Activated CD4-positive, alpha-beta memory T cell treated with anti-CD3 and anti-CD28 coated beads, Interleukin-2, amount 10 ng/mL, durations not matched to agents 7 days and 5 days (primary cell): ENCODE data around the gene C22orf39. TPM values are rescaled to one million over a fixed set of nuclear protein-coding genes. Genes with fewer than 3 reads are reported as not detected.
"Not testable (repeated sequence)": the region's sequence is repeated elsewhere in the genome, so short reads cannot be mapped to it uniquely, and the experiment has no call there.

ENCODE experiments used
- CTCF ChIA-PET: fragments of 350-600 bp; sonication (Branson Sonifier 250); formaldehyde crosslinking; loops from one replicate; lab custom pipeline; 2021; ENCODE audit warnings: antibody characterized with exemption, inconsistent platforms; lab: Charles Lee
- POLR2A ChIA-PET: fragments of 350-600 bp; sonication (Branson Sonifier 250); formaldehyde crosslinking; loops from one replicate; lab custom pipeline; 2021; ENCODE audit warnings: antibody characterized with exemption; lab: Charles Lee
- DNase-seq: peaks from one replicate; pipeline ENCODE4 v3.0.0-alpha.2; 2020
- H3K27ac Mint-ChIP-seq: one replicate; pipeline ENCODE4 v1.8.0; 2021; ENCODE audit warnings: mild to moderate bottlenecking, mixed read lengths
- H3K27me3 Mint-ChIP-seq: one replicate; pipeline ENCODE4 v1.8.0; 2021; ENCODE audit warnings: mixed read lengths
- H3K36me3 Mint-ChIP-seq: one replicate; pipeline ENCODE4 v1.8.0; 2021; ENCODE audit warnings: low read depth, mixed read lengths
- H3K4me1 Mint-ChIP-seq: one replicate; pipeline ENCODE4 v1.8.0; 2021; ENCODE audit warnings: mixed read lengths
- H3K4me3 Mint-ChIP-seq: one replicate; pipeline ENCODE4 v1.8.0; 2021; ENCODE audit warnings: mild to moderate bottlenecking, mixed read lengths
- H3K9me3 Mint-ChIP-seq: one replicate; pipeline ENCODE4 v1.8.0; 2021; ENCODE audit warnings: mixed read lengths
- total RNA-seq, 2 experiments: library from RNA; stranded (reverse); gene quantifications; one replicate each; pipeline ENCODE4 v1.2.3, GENCODE V29; 2021

Gene C22orf39
- total RNA-seq, 2 experiments from 2014 or later: 31.8 to 32.9 TPM

DNA sequence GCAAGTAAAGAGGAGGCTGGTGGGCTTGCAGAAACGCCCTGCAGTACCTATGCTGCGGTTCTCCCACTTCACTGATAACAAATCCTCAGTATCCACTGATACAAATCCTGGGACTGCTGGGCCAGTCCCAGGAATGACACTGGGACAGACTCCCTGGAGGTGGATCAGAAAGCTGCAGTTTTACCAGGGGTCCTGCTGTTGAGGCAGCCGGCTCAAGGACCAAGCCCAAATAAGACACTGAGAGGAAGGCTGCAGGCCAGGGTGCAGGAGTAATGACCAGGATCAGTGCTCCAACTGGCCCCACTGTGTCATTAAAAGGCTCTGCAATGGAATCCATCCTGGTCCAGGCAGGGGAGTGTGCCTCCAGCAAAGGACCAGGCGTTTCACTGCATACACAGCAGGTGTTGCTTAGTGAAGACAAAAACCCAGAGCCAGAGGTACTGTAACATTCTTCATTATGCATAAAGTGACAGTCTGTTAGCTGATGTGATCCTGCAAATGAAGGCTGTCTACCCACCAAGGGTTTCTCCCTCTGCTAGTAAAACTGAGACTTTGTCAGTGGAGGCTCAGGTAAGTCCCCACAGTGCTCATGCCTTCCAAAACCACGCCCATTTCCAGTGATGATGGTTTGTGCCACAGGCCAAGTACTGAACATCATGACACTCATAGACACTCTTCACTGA is 1.4 kb upstream of the C22orf39 start:
- POLR2A ChIA-PET: interaction anchor here (2.0 to 6.6 kb wide), 3 partner anchors 12 to 30 kb away, joined by 4 to 113 read pairs (median 45); partner anchors contain the start of genes CDC45, HIRA, MRPL40 and UFD1
- H3K4me1 Mint-ChIP-seq: peaks cover 37% of the 10 kb centered on the region
- peaks cover 42% of the 10 kb centered on the region for H3K36me3 Mint-ChIP-seq

DNA sequence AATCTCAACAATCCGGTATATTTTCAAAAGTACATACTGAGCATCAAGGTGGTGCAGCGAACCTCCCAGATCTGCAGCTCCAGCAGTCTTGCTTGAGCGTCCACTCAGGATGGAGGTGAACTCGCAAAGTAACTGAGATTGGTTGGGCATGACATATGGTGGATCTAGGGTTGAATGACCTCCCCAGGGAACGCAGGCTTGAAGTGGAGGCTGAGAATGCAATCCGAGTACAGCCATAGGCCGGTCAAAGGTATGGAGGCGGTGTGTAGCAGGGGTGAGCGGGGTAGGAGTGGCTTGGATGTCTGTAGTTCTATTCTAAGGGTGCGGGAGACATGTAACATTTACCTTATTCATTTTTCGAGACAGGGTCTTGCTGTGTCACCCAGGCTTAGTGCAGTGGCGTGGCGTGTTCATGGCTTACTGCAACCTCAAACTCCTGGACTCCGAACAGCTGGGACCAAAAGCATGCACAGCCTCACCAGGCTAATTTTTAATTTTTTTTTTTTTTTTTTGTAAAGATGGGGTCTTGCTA is 631 bp upstream of the C22orf39 start:
- Mint-ChIP-seq H3K27me3 (no peaks in the 10 kb centered on the region), H3K9me3 (no peaks in the 10 kb centered on the region), H3K4me3 (peak overlapping the region; percentile 80), H3K27ac (peak overlapping the region; percentile 82), H3K4me1 (peaks cover 37% of the 10 kb centered on the region), H3K36me3 (peaks cover 42% of the 10 kb centered on the region)
- CTCF ChIA-PET: interaction anchor here (1.4 kb wide), 1 partner anchor 29 kb away, joined by 4 read pairs; no protein-coding TSS in a partner anchor
- DNase-seq: peak; percentile 33
- POLR2A ChIA-PET: interaction anchor here (1.0 to 6.6 kb wide), 7 partner anchors 10 to 150 kb away, joined by 3 to 113 read pairs (median 9); partner anchors contain the start of genes CDC45, HIRA, MRPL40 and UFD1

More for the DNA sequence above, 1.4 kb upstream of the C22orf39 start:
- H3K27ac Mint-ChIP-seq: peak overlapping the region; percentile 47
- CTCF ChIA-PET: interaction anchor here (1.4 kb wide), 1 partner anchor 29 kb away, joined by 4 read pairs; no protein-coding TSS in a partner anchor
- no peaks in the 10 kb centered on the region for H3K9me3 Mint-ChIP-seq
- H3K4me3 Mint-ChIP-seq: peak overlapping the region; percentile 80
- H3K27me3 Mint-ChIP-seq: no peaks in the 10 kb centered on the region
- peak; percentile 48 for DNase-seq

DNA sequence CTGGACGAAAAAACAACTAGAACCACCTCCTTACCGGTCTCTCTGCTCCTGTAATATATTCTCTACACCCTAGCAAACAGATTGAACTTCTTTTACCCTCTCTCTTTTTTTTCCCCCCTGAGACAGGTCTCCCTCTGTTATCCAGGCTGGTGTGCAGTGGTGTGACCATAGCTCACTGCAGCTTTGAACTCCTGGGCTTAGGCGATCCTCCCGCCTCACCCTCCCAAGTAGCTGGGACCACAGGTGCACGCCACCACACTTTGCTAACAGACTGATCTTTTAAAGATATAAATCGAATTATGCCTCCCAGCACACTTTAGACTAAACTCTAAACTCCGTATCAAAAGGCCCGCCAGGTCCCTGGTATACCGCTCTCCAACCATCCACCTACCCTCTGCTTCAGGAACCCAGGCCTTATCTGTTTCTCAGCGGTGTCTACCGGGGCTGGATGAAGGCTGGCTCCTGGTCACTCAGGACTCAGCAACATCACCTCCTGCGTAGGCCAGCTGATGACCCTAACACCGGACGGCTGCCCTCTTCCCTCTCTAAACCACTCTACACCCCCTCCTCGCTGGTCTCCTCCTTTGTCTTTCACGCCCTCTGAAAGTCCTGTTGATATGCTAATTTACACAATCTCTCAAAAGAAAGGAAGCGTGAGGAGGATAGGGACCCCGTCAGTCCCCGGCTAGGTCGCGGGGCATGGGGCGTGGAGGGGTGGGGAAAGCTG is 745 bp downstream of the C22orf39 start:
- Mint-ChIP-seq H3K27me3 (no peaks in the 10 kb centered on the region), H3K36me3 (peaks cover 39% of the 10 kb centered on the region), H3K27ac (peak overlapping the region; percentile 70), H3K9me3 (no peaks in the 10 kb centered on the region), H3K4me3 (peak overlapping the region; percentile 80), H3K4me1 (peaks cover 37% of the 10 kb centered on the region)
- DNase-seq: no peak
- ChIA-PET CTCF (interaction anchor here (0.7 to 1.2 kb wide), 3 partner anchors 16 to 268 kb away, joined by 3 read pairs; no protein-coding TSS in a partner anchor), POLR2A (interaction anchor here (0.6 to 6.6 kb wide), 14 partner anchors 10 to 324 kb away, joined by 3 to 113 read pairs (median 4); partner anchors contain the start of genes CDC45, DGCR2, HIRA and MRPL40)

DNA sequence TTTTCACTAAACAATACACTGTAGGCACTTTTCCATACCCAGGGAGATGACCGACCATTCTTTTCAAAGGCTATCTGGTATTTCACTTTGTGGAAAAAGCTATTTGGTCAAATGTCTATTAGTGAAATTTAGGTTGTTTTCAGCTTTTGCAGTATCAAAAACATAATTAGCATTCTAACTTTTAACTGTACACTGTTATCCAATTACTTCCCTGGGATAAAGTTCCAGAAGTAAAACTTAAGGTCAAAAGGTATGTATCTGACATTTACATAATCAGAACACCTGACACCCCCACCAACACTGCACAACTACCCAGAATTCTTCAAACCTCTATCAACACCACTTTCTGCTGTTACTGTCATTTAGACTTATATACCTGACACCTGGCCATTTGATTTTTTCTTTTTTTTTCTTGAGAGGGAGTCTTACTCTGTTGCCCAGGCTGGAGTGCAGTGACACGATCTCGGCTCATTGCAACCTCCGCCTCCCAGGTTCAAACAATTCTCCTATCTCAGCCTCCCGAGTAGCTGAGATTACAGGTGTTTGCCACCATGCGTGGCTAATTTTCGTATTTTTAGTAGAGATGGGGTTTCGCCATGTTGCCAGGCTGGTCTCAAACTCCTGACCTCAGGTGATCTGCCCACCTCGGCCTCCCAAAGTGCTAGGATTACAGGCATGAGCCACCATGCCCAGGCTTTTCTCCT is 2.1 kb downstream of the C22orf39 start:
- POLR2A ChIA-PET: interaction anchor here (1.0 to 6.6 kb wide), 5 partner anchors 13 to 184 kb away, joined by 3 to 113 read pairs (median 3); partner anchors contain the start of genes CDC45, HIRA, MRPL40 and UFD1
- peaks cover 37% of the 10 kb centered on the region for H3K36me3 Mint-ChIP-seq
- peaks cover 37% of the 10 kb centered on the region for H3K4me1 Mint-ChIP-seq
- H3K27me3 Mint-ChIP-seq, DNase-seq, H3K9me3 Mint-ChIP-seq, H3K27ac Mint-ChIP-seq: not testable (repeated sequence)
- CTCF ChIA-PET: interaction anchor here (1.1 to 1.3 kb wide), 4 partner anchors 13 to 185 kb away, joined by 3 to 4 read pairs (median 3); no protein-coding TSS in a partner anchor
- peak overlapping the region; percentile 42 for H3K4me3 Mint-ChIP-seq

DNA sequence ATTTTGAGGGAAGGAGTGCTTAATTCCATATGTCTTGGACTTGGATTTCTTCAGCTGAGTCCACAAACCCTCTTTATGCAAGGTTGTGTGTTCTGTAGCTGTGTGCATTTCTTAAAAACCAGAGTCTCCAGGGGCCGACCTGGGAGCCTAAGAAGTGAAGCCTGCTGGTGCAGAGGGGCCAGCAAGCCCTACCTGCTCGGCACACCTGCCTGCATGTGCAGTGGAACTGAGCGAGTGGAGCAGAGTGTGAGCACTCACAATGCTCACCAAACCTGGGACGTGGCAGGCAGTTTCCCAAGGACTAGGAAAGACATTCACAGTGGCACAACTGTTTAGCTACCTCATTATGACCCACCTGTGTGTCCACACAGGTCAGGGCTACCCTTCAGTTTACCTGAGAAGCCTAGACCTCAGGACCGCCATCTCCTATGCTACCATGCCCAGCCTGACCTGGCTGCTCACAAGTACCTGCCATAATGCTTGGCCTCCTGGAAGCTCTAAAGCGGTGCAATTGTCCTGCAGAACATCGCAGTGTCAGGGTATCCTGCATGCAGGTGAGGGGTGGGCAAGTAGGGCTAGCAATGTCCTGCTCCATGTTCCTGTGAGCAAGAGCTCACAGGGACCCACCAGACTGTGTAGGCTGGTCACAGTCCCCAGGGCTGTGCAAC is 3.8 kb downstream of the C22orf39 start:
- Mint-ChIP-seq H3K27ac (no peak overlapping the region), H3K4me1 (peaks cover 29% of the 10 kb centered on the region), H3K4me3 (no peak overlapping the region), H3K36me3 (peaks cover 40% of the 10 kb centered on the region), H3K9me3 (no peaks in the 10 kb centered on the region), H3K27me3 (no peaks in the 10 kb centered on the region)
- ChIA-PET POLR2A (interaction anchor here (0.8 to 6.6 kb wide), 4 partner anchors 9 to 35 kb away, joined by 3 to 113 read pairs (median 3); partner anchors contain the start of genes HIRA and MRPL40), CTCF (no interaction called here)
- DNase-seq: no peak

DNA sequence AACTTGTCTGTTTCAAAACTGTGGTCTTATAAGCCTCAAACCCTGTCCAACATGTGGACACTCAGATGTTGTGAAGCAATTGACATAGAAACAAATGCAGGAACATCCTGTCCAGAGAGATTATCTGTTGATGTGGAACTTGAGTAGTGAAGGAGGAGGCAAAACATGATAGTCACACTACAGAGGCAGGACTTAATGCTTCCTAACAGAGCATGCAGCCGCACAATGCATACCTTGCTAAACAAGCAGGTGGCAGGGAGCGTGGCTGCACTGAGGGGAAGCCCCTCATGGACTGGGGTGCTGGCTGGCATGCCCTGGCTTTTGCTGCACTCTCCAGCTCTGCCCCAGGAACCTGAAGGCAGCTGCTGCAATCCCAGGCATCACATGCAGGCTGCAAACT is 5.3 kb downstream of the C22orf39 start:
- CTCF ChIA-PET: no interaction called here
- no peaks in the 10 kb centered on the region for H3K9me3 Mint-ChIP-seq
- DNase-seq: no peak
- no peak overlapping the region for H3K4me3 Mint-ChIP-seq
- no peak overlapping the region for H3K27ac Mint-ChIP-seq
- no peaks in the 10 kb centered on the region for H3K27me3 Mint-ChIP-seq
- POLR2A ChIA-PET: interaction anchor here (1.2 to 1.3 kb wide), 2 partner anchors 9 to 11 kb away, joined by 3 read pairs; partner anchors contain the start of gene HIRA
- peaks cover 22% of the 10 kb centered on the region for H3K4me1 Mint-ChIP-seq
- H3K36me3 Mint-ChIP-seq: peaks cover 45% of the 10 kb centered on the region

DNA sequence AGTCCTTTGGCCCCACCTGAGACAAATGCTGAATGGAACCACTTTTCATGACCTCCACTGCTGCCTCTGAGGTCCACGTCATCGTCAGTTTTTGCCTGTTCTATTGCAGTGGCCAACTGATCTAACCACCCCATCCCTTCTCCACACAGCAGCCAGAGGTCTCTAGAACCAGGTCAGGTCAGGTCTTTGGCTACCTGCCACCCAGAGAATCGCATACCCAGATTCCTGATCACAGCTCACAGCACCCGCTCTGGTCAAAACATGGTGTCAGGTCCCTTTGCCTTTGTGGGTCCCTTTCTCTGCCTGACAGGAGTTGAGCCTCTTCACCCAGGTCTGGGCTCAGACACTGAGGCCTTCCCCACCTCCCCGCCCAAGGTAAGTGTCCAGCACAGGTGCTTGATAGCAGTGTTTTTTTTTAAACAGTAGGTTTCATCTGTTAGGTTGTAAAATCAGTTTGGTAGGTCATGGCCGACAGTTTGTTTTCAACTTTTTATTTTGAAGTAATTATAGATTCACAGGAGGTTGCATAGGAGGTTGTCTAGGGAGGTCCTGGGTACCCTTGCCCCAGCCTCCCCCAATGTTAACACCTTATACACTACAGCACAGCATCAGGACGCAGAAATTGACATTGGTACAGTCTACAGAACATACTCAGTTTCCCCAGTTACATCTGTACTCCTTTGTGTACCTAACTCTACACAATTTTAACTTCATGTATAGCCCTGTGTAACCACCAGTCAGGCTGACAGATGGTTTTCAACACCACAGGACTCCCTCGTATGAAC is 6.9 kb downstream of the C22orf39 start:
- Mint-ChIP-seq H3K36me3 (peaks cover 40% of the 10 kb centered on the region), H3K4me3 (no peak overlapping the region), H3K27me3 (no peaks in the 10 kb centered on the region), H3K4me1 (peaks cover 12% of the 10 kb centered on the region), H3K27ac (no peak overlapping the region), H3K9me3 (no peaks in the 10 kb centered on the region)
- ChIA-PET POLR2A (interaction anchor here (1.1 to 1.2 kb wide), 2 partner anchors 9 to 15 kb away, joined by 3 read pairs; partner anchors contain the start of gene HIRA), CTCF (no interaction called here)
- no peak for DNase-seq

DNA sequence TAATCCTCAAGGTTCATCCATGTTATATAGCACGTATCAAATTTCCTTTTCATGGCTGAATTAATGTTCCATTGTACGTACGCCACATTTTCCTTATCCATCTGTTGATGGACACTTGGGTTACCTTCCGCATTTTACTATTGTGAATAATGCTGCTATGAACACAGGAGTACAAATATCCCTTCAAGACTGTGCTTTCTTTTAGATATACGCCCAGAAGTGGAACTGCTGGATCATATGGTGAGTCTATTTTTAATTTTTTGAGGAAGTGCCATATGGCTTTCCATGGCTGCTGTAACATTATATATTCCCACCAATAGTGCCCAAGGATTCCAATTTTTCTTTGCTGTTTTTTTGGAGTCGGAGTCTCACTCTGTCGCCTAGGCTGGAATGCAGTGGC is 9.2 kb downstream of the C22orf39 start:
- no peaks in the 10 kb centered on the region for H3K9me3 Mint-ChIP-seq
- CTCF ChIA-PET: no interaction called here
- no peak overlapping the region for H3K4me3 Mint-ChIP-seq
- H3K36me3 Mint-ChIP-seq: peaks cover 30% of the 10 kb centered on the region
- H3K4me1 Mint-ChIP-seq: peaks cover 11% of the 10 kb centered on the region
- POLR2A ChIA-PET: interaction anchor here (0.6 kb wide), 1 partner anchor 9 kb away, joined by 3 read pairs; no protein-coding TSS in a partner anchor
- no peak overlapping the region for H3K27ac Mint-ChIP-seq
- DNase-seq: no peak
- H3K27me3 Mint-ChIP-seq: no peaks in the 10 kb centered on the region

DNA sequence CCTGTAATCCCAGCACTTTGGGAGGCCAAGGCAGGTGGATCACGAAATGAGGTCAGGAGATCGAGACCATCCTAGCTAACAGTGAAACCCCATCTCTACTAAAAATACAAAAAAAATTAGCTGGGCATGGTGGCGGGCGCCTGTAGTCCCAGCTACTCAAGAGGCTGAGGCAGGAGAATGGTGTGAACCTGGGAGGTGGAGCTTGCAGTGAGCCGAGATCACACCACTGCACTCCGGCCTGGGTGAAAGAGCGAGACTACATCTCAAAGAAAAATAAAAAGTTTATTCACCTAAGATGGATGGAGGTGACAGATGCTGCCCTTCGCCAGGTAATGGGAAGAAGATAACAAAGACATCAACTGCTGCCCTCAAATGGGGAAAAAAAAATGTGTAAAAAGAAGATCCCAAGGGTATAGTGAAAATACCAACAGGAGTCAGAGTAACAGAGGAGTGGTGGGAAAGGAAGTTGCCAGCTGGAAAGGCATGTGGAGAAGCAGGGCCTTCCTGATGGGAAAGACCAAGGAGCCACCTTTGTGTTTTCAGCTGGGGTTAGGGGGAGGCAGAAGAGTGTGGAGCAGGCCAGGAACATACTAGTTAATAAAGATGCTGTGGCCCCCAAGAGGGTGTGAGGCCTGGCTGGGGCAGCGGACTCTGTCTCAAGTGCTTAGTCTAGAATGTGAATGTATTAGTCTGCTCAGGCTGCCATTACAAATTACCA is 10.9 kb downstream of the C22orf39 start:
- DNase-seq, H3K27me3 Mint-ChIP-seq, H3K9me3 Mint-ChIP-seq, CTCF ChIA-PET, H3K4me3 Mint-ChIP-seq: not testable (repeated sequence)
- POLR2A ChIA-PET: interaction anchor here (0.6 kb wide), 1 partner anchor 11 kb away, joined by 4 read pairs; the partner anchor contains the start of gene C22orf39
- H3K36me3 Mint-ChIP-seq: peaks cover 25% of the 10 kb centered on the region
- H3K27ac Mint-ChIP-seq: peak overlapping the region; percentile 4
- H3K4me1 Mint-ChIP-seq: peaks cover 20% of the 10 kb centered on the region

DNA sequence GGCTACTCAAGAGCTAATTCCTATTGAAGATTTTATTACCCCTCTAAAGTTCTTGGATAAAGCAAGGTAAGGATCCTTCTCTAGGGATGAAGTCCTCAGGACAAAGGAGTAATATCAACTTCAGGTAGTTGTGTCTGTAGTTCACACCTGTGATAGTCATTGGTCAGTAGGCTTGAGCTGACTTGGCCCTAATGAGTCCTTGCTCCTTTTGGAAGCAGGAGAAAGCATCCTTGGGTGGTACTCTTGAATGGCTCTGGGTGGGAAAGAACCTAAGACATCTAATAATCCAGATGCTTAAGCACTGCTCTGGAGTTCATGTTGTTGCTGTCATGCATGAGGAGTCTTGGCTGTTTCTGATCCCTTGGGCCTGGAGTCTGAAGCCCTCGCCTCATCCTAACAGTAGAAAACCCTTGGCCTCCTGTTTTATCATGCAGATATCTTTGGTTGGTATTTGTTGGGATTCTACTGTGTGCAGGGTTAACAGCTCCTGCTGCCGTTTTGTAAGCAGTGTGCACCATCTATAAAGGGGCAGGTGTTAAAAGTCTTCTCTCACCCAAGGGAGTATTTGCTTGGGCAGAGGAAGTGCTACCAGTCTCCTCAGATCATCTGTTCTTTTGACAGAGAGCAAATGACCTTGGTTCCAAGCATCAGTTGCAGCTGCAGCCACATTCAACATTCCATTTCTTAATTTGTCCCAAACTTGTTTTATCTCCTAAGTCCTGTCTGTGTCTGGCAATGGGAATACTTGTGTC is 12.5 kb downstream of the C22orf39 start:
- ChIA-PET POLR2A (interaction anchor here (1.1 to 7.0 kb wide), 4 partner anchors 11 to 67 kb away, joined by 3 to 113 read pairs (median 4); partner anchors contain the start of gene C22orf39), CTCF (no interaction called here)

More for the DNA sequence above, 12.5 kb downstream of the C22orf39 start:
- no peaks in the 10 kb centered on the region for H3K9me3 Mint-ChIP-seq
- H3K36me3 Mint-ChIP-seq: peaks cover 25% of the 10 kb centered on the region
- H3K4me1 Mint-ChIP-seq: peaks cover 23% of the 10 kb centered on the region
- no peaks in the 10 kb centered on the region for H3K27me3 Mint-ChIP-seq
- no peak overlapping the region for H3K27ac Mint-ChIP-seq
- no peak for DNase-seq
- H3K4me3 Mint-ChIP-seq: no peak overlapping the region
